ENCODE results near the gene FAM174C. TPM values are rescaled to one million over a fixed set of nuclear protein-coding genes. Genes with fewer than 3 reads are reported as not detected.

FAM174C gene
- total and polyA plus RNA-seq, 10 of the 15 experiments (the other 5 are each of a cell fraction or from before 2014, with no cell fraction given): 0.89 to 94.6 (median 43.6) TPM

GRCh38 chr19:1284979-1285736 is 9.8 kb downstream of the FAM174C start (continued):
- no peak for TF ChIP-seq CEBPZ (IDR thresholded peaks at IDR 0.05; ENCODE audit: low read depth, low read length)

GRCh38 chr19:1285737-1286360 is 10.5 kb downstream of the FAM174C start, which contains the start of gene EFNA2:
EFNA2 (plus strand) TSS chr19:1285873; CDS start chr19:1286169, 296 bp downstream.
- BruUV-seq (replicated peaks): no TSS peak
- WGBS (ENCODE audit: insufficient coverage, insufficient replicate concordance, low lambda C conversion rate, missing lambda C conversion rate): 0% methylated on average over 7 of the region's 113 CpGs
- Histone ChIP-seq H2AFZ (ENCODE audit: control insufficient read depth, low read depth, low read length) (no peak within 1 kb of the TSS), H3K36me3 (ENCODE audit: control insufficient read depth in 2 of 2, insufficient read depth in 2 of 2, low read length in 1 of 2) (no peaks in the 10 kb centered on the region; a peak in 1 of 4 replicates), H3K27me3 (replicated peaks in 1 of 2; ENCODE audit: control insufficient read depth in 2 of 2, insufficient read depth in 2 of 2, low read length in 1 of 2) (peaks cover 7 to 8% of the 10 kb centered on the region in 2 experiments; a peak in 3 of 4 replicates), H3K9ac (ENCODE audit: control insufficient read depth, insufficient read depth, low read length) (no peak within 1 kb of the TSS), H3K4me3 (no peak within 1 kb of the TSS), H3K9me3 (replicated peaks; ENCODE audit: control insufficient read depth, insufficient read depth, low read length) (no peaks in the 10 kb centered on the region), H4K20me1 (ENCODE audit: control insufficient read depth, insufficient read depth) (no peaks in the 10 kb centered on the region), H3K4me1 (ENCODE audit: control insufficient read depth, insufficient read depth, low read length) (no peaks in the 10 kb centered on the region), H3K79me2 (ENCODE audit: control insufficient read depth, insufficient read depth, low read length) (no peaks in the 10 kb centered on the region), H3K27ac (ENCODE audit: control insufficient read depth, insufficient read depth) (no peak within 1 kb of the TSS), H3K4me2 (ENCODE audit: control insufficient read depth, insufficient read depth) (no peak within 1 kb of the TSS)
- RAD21 ChIA-PET (ENCODE audit: unreplicated experiment): no interaction called here
- FAIRE-seq (no peak), DNase-seq (ENCODE audit: low read depth, low spot score) (no peak), ATAC-seq (no peak)
- CTCF ChIA-PET: no interaction called here
- POLR2A ChIA-PET: no interaction called here
- SMC1A ChIA-PET (ENCODE audit: uncharacterized antibody, unreplicated experiment): interaction anchor here (0.9 kb wide), 1 partner anchor 53 kb away, joined by 3 read pairs; no protein-coding TSS in a partner anchor
- in situ Hi-C loops (cut with MboI) (no loop called here), intact Hi-C loops (cut with micrococcal nuclease; ENCODE audit: unreplicated experiment) (no loop called here)
- TF ChIP-seq BCL3 (IDR thresholded peaks at IDR 0.05; ENCODE audit: borderline replicate concordance, insufficient read depth, low read depth, low read length, poor library complexity, severe bottlenecking) (no peak), FOXM1 (IDR thresholded peaks at IDR 0.05; ENCODE audit: low read depth, low read length) (no peak), NBN (IDR thresholded peaks at IDR 0.05) (no peak), NFIC (IDR thresholded peaks at IDR 0.05; ENCODE audit: low read depth, low read length) (no peak), EP300 (IDR thresholded peaks at IDR 0.05; ENCODE audit: borderline replicate concordance in 1 of 2, control insufficient read depth in 1 of 2, low read depth in 2 of 2, low read length in 2 of 2) (no peak), USF2 (IDR thresholded peaks at IDR 0.05; ENCODE audit: borderline replicate concordance, low read depth, low read length) (no peak), RAD21 (IDR thresholded peaks at IDR 0.05; ENCODE audit: insufficient read depth, low read depth, low read length) (no peak), KDM1A (IDR thresholded peaks at IDR 0.05; ENCODE audit: borderline replicate concordance) (no peak), IKZF2 (IDR thresholded peaks at IDR 0.05) (no peak), SREBF2 (IDR thresholded peaks at IDR 0.05; ENCODE audit: low read length) (no peak), POLR2AphosphoS5 (IDR thresholded peaks at IDR 0.05; ENCODE audit: low read length) (no peak), IRF5 (IDR thresholded peaks at IDR 0.05; ENCODE audit: borderline replicate concordance) (no peak), KAT2A (conservative IDR thresholded peaks at IDR 0.05; ENCODE audit: control insufficient read depth, low read depth, low read length) (no peak)

Data from GM12878 (cell line).